Activated CD4-positive, alpha-beta T cell treated with anti-CD3 and anti-CD28 coated beads, Interleukin-2, Interleukin-4, amounts not matched to agents 100 ng/mL and 50 ng/mL, durations not matched to agents 16 hours and 8 hours (primary cell): ENCODE measurements around the gene FCHO2.
A peak's percentile ranks its signal among the peaks of the same experiment; 100 is the strongest.
"Not testable (repeated sequence)": the region's sequence is repeated elsewhere in the genome, so short reads cannot be mapped to it uniquely, and the experiment has no call there.

Experiments
- DNase-seq: peaks from one replicate; pipeline ENCODE4 v3.0.0-alpha.2; 2020; ENCODE audit warnings: low spot score

FCHO2 gene

GRCh38 chr5:72955143-72955767 is 586 bp upstream of the FCHO2 start:
- no peak for DNase-seq

- peak; percentile 1 for DNase-seq
These were observed 691 bp downstream of the FCHO2 start for GRCh38 chr5:72956324-72957140.

- DNase-seq: no peak
These were observed 1.5 kb downstream of the FCHO2 start for GRCh38 chr5:72957337-72957736.

GRCh38 chr5:72959257-72959656 is 3.4 kb downstream of the FCHO2 start:
- no peak for DNase-seq

- DNase-seq: not testable (repeated sequence)
These were observed 18.6 kb downstream of the FCHO2 start for GRCh38 chr5:72974481-72974880.

- DNase-seq: not testable (repeated sequence)
These were observed 21.0 kb downstream of the FCHO2 start for GRCh38 chr5:72976810-72977209.

- DNase-seq: no peak
These were observed 29.9 kb downstream of the FCHO2 start for GRCh38 chr5:72985719-72986118.

GRCh38 chr5:72988769-72989168 is 32.9 kb downstream of the FCHO2 start:
- DNase-seq: no peak

GRCh38 chr5:72991394-72991793 is 35.6 kb downstream of the FCHO2 start:
- DNase-seq: peak; percentile 2

- DNase-seq: no peak
These were observed 38.7 kb downstream of the FCHO2 start for GRCh38 chr5:72994578-72994977.

- no peak for DNase-seq
These were observed 40.8 kb downstream of the FCHO2 start for GRCh38 chr5:72996632-72997031.

GRCh38 chr5:72999916-73000315 is 44.1 kb downstream of the FCHO2 start:
- DNase-seq: no peak

GRCh38 chr5:73005886-73006285 is 50.0 kb downstream of the FCHO2 start:
- DNase-seq: no peak

GRCh38 chr5:73007051-73007450 is 51.2 kb downstream of the FCHO2 start:
- no peak for DNase-seq

GRCh38 chr5:73008831-73009230 is 53.0 kb downstream of the FCHO2 start:
- DNase-seq: no peak

- DNase-seq: not testable (repeated sequence)
These were observed 55.8 kb downstream of the FCHO2 start for GRCh38 chr5:73011612-73012011.

GRCh38 chr5:73018892-73019291 is 63.1 kb downstream of the FCHO2 start:
- DNase-seq: no peak

- no peak for DNase-seq
These were observed 63.9 kb downstream of the FCHO2 start for GRCh38 chr5:73019766-73020165.

- no peak for DNase-seq
These were observed 66.8 kb downstream of the FCHO2 start for GRCh38 chr5:73022471-73023169.

GRCh38 chr5:73024946-73025544 is 69.2 kb downstream of the FCHO2 start:
- not testable (repeated sequence) for DNase-seq

GRCh38 chr5:73027361-73027760 is 71.5 kb downstream of the FCHO2 start:
- DNase-seq: no peak

GRCh38 chr5:73027816-73028215 is 72.0 kb downstream of the FCHO2 start:
- no peak for DNase-seq
